GM19035 (cell line): Measurements from ENCODE around the gene RB1.
A peak's percentile ranks its signal among the peaks of the same experiment; 100 is the strongest.
"Not testable (repeated sequence)": the region's sequence is repeated elsewhere in the genome, so short reads cannot be mapped to it uniquely, and the experiment has no call there.

Experiments used
- ATAC-seq: cut with Tn5 transposase; IDR thresholded peaks from one replicate; pipeline ENCODE4 v1.9.1; 2021; ENCODE audit not compliant: unreplicated experiment

Gene RB1

GRCh38 chr13:48448285-48448958 is 144.9 kb downstream of the RB1 start:
- no peak for ATAC-seq

- ATAC-seq: no peak
These were observed 145.5 kb downstream of the RB1 start for GRCh38 chr13:48448959-48449614.

GRCh38 chr13:48449656-48450055 is 146.1 kb downstream of the RB1 start:
- ATAC-seq: no peak

DNA sequence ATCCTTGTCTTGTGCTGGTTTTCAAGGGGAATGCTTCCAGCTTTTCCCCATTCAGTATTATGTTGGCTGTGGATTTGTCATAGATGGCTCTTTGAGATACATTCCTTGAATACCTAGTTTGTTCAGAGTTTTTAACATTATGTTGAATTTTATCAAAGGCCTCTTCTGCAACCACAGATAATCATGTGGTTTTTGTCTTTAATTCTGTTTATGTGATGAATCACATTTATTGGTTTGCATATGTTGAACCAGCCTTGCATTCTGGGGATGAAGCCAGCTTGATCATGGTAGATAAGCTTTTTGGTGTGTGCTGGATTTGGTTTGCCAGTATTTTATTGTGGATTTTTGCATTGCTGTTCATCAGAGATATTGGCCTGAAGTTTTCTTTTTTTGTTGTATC is 147.6 kb downstream of the RB1 start:
- not testable (repeated sequence) for ATAC-seq

- no peak for ATAC-seq
These were observed 153.0 kb downstream of the RB1 start for GRCh38 chr13:48456546-48456945.

DNA sequence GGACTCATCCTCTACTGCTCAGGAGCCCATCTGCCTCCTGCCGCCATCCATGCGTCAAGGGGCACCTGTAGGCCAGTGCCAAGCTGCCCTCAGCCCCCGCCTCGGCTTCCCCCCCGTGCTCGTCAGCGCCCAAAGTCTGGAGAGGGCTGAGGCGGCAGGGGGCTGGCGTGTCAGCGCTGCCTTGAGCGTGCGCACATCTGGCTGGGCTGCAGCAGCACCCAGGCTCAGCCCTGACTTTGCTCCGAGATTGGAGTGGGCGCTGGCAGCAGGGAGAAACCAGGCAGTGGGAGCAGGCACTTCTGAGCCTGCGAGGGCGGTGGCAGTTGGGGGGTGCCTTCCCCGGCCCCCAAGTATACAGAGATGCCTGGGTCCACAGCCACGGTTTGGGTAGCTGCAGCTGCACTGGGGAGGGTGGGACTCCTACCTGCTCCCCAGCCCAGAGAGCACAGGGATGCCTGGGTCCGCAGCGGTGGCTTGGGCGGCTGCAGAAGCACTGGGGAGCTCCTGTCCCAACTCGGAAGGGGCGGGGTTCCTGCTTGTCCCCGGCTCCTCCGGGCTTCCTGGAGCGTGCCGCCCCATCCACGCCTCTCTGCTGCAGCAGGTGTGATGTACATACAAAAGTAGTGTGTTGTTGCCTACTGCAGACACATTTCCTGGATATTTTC is 154.2 kb downstream of the RB1 start:
- ATAC-seq: no peak

DNA sequence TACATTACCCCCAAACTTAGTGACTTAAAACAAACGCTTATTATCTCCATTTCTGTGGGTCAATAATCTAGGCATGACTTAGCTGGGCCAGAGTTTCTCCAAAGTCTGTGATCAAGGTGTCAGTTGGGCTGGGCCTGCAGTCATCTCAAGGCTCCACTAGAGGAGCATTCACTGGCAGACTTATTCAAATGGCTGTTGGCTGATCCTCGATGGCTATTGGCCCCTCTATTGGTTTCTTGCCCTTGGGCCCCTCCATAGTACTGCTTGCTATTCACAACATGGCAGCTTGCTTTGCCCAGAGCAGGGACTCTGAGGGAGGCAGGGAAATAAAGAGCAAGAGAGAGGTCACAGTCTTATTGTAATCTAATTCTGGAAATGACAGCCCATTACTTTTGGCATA is 171.7 kb downstream of the RB1 start:
- no peak for ATAC-seq

DNA sequence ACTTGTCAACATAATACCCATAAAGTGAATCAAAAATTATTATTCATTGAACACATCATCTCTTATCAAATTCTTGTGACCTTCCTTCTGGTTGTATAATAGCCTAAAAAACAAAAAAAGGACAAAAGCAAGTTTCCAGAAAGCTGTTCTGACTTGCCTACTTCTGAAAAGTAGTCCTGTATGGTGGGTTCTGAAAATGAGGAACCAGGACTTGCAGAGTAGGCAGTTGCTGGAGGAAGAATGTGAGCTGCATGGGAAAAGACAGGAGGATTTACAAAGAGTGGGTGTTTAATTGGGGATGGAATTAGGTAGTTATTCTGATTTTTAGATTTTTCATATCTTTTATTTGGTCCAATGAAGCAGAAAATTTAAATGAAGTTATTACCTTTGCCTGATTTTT is 172.7 kb downstream of the RB1 start:
- ATAC-seq: no peak

GRCh38 chr13:48476686-48477085 is 173.1 kb downstream of the RB1 start:
- ATAC-seq: no peak

- peak; percentile 61 for ATAC-seq
These were observed 173.8 kb downstream of the RB1 start for GRCh38 chr13:48477191-48477855.

GRCh38 chr13:48478391-48478790 is 174.8 kb downstream of the RB1 start:
- no peak for ATAC-seq

GRCh38 chr13:48483575-48483974 is 180.0 kb downstream of the RB1 start:
- no peak for ATAC-seq

GRCh38 chr13:48485432-48485831 is 181.9 kb downstream of the RB1 start:
- ATAC-seq: no peak

DNA sequence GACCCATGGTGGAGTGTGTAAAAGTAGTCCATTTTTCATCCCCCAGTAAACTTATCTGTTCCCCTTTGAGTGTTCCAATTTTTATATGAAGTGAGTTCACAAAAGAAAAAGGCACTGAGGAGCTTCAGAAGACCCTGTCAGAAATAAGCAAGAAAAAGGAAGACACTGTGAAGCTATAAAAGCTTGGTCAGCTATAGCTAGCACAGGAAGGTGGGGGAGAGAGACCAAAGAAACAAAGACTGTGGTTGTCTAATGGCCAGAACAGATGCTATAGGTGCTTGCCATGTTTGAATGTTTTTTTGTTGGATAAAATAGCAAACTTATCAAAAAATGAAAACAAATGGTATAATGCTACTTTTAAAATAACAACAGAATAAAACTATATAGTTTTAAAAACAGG is 182.8 kb downstream of the RB1 start:
- ATAC-seq: no peak

DNA sequence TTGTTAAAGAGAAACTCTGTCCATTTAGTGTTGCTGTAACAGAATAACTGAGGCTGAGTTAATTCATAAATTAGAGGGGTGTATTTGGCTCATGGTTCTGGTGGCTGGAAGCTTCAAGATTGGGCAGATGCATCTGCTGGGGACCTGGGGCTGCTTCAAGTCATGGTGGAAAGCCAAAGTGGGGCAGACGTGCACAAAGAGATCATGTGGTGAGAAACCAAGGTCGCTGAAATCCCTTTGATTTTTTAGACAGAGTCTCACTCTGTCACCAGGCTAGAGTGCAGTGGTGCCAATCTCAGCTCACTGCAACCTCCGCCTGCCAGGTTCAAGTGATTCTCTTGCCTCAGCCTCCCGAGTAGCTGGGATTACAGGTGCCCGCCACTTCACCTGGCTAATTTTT is 183.3 kb downstream of the RB1 start:
- no peak for ATAC-seq

DNA sequence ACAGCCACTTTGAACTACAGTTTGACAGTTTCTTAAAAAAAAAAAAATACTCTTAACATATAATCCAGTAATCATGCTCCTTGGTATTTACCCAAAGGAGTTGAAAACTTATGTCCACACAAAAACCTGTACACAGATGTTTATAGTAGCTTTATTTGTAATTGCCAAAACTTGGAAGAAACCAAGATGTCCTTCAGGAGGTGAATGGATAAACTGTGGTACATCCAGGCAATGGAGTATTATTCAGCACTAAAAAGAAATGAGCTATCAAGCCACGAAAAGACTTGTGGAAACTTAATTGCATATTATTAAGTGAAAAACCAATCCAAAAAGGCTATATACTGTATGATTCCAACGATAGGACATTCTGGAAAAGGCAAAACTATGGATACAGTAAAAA is 184.4 kb downstream of the RB1 start:
- ATAC-seq: no peak

DNA sequence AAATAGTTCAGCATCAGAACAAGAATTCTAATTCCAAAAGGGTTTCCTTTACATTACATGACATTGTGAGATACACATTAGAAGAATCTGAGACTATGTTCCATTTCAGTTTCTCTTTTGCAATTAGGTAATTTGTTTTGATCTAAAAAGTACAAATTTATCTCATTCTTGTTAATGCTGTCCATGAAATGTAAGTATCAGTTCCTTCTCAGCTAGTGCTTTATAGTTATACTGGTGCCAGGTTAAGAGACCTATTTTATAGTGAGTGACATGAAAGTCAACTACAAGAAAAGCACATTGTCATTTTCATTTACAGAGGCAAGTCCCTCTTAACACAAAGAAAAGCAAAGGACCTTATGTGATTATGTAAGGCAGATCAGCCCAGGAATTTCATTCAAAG is 185.4 kb downstream of the RB1 start:
- no peak for ATAC-seq

GRCh38 chr13:48489666-48490065 is 186.1 kb downstream of the RB1 start:
- no peak for ATAC-seq

DNA sequence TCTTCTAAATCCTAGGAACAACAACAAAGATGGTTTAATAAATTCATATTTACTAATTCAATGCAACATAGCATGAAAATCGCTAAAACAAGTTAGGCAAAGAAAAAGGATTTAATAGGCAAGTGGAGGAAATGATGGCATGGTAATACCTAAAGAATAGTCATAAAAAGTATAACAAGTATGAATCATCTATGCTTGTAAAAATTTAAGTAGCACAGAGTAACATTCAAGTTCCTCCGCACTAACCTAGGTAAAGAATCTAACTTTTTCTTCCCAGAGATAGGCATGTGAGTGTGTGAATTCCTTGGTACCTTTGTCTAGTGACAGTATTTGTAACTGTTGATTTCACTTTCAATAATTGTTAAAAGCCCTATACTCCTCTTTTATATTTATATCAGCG is 186.7 kb downstream of the RB1 start:
- ATAC-seq: no peak

DNA sequence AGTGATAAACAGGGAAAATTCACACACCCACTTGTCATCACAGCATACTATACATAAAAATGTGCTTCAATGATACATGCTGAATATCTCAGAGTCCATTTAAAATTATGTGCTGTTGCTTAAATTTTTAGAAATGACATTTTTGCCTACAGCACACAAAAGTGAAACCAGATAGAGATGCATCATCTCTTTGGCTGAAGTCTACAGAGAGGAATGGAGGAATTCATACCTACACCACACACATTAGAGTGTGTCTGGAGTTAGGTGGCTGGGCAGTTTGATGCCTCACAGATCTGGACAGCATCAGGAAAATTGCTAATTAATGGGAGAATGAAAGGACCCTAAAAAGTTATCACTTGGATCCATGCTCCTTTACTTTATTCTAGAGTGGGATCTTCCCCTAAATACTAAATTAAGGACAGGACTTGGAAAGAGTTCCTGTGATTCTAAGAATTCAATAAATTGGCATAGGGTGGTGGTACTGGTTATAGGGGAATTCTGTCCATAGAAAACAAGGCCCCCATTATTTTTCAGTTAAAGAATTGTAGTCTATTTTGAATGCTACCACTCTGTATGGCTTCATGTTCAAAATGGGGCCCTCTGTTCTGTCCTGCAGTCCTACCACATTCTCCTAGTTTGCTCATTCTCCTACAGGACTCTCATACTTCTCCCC is 188.0 kb downstream of the RB1 start:
- no peak for ATAC-seq

- ATAC-seq: peak; percentile 48
These were observed 188.5 kb downstream of the RB1 start for GRCh38 chr13:48492096-48492440.
